Karpas-422 (cell line): ENCODE results near the gene KIRREL3. TPM values are rescaled to one million over a fixed set of nuclear protein-coding genes. Genes with fewer than 3 reads are reported as not detected.

Source experiments
- DNase-seq: peaks from one replicate; pipeline ENCODE4 v3.0.0-alpha.2; 2015
- H2AFZ ChIP-seq: fragments of 200-600 bp; sonication (generic); 2 replicates; pipeline ENCODE4 v1.6.1; 2014; ENCODE audit warnings: antibody characterized with exemption, low read length, mixed read lengths
- H3K27ac ChIP-seq: fragments of 200-600 bp; sonication (generic); 2 replicates; pipeline ENCODE4 v1.5.1; 2014; ENCODE audit warnings: mild to moderate bottlenecking, low read length, moderate library complexity
- H3K27me3 ChIP-seq: fragments of 200-600 bp; sonication (generic); 2 replicates; pipeline ENCODE4 v1.6.1; 2014; ENCODE audit warnings: low read length, mixed read lengths
- H3K36me3 ChIP-seq: fragments of 200-600 bp; sonication (generic); 2 replicates; pipeline ENCODE4 v1.6.1; 2014; ENCODE audit warnings: low read length, mixed read lengths; ENCODE audit not compliant: insufficient read depth
- H3K4me1 ChIP-seq: fragments of 200-600 bp; sonication (generic); 2 replicates; pipeline ENCODE4 v1.6.1; 2014; ENCODE audit warnings: mild to moderate bottlenecking, low read length, mixed read lengths
- H3K4me2 ChIP-seq: fragments of 200-600 bp; sonication (generic); 2 replicates; pipeline ENCODE4 v1.6.1; 2014; ENCODE audit warnings: low read length, low read depth, mild to moderate bottlenecking; ENCODE audit not compliant: poor library complexity, severe bottlenecking
- H3K4me3 ChIP-seq: fragments of 200-600 bp; sonication (generic); 2 replicates; pipeline ENCODE4 v1.5.1; 2014; ENCODE audit warnings: mild to moderate bottlenecking, antibody characterized with exemption, low read length, mixed read lengths
- H3K79me2 ChIP-seq: fragments of 200-600 bp; sonication (generic); 2 replicates; pipeline ENCODE4 v1.6.1; 2014; ENCODE audit warnings: mild to moderate bottlenecking, low read length, mixed read lengths
- H3K9ac ChIP-seq: fragments of 200-600 bp; sonication (generic); 2 replicates; pipeline ENCODE4 v1.6.0; 2014; ENCODE audit warnings: low read length
- H3K9me2 ChIP-seq: fragments of 200-600 bp; sonication (generic), shearing (Covaris generic); replicated peaks from 2 replicates; pipeline ENCODE4 v1.6.0; 2014; ENCODE audit warnings: mild to moderate bottlenecking, low read length, moderate library complexity; ENCODE audit not compliant: insufficient read depth
- H3K9me3 ChIP-seq: fragments of 300-700, 200-600 bp; sonication (generic); 2 replicates; pipeline ENCODE4 v1.6.1; 2014; ENCODE audit warnings: low read length, mixed read lengths
- H4K20me1 ChIP-seq: fragments of 200-600 bp; sonication (generic); 2 replicates; pipeline ENCODE4 v1.6.1; 2014; ENCODE audit warnings: mild to moderate bottlenecking, antibody characterized with exemption, low read length, low read depth; ENCODE audit not compliant: insufficient read depth
- total RNA-seq: library from RNA; depleted of rRNA; stranded (reverse); fragments of >200 nt; shearing (Covaris generic); gene quantifications from 2 replicates; pipeline ENCODE4 v1.2.3, GENCODE V29; 2014; ENCODE audit warnings: low replicate concordance

KIRREL3 gene
- total RNA-seq, 1 experiment from 2014 or later = not detected

- Histone ChIP-seq H3K79me2 (no peaks in the 10 kb centered on the region), H3K9me3 (no peaks in the 10 kb centered on the region), H3K9ac (no peak overlapping the region), H3K4me3 (no peak overlapping the region), H3K36me3 (no peaks in the 10 kb centered on the region; the same call in 1 of the 2 replicates), H4K20me1 (no peaks in the 10 kb centered on the region), H3K4me2 (no peak overlapping the region), H3K27ac (no peak overlapping the region), H3K27me3 (no peaks in the 10 kb centered on the region), H3K4me1 (peaks cover 39% of the 10 kb centered on the region), H2AFZ (no peak overlapping the region; the same call in 1 of the 2 replicates), H3K9me2 (no peaks in the 10 kb centered on the region)
- DNase-seq = no peak
Measured at GRCh38 chr11:126683766-126684728, 316.5 kb downstream of the KIRREL3 start.

- no peaks in the 10 kb centered on the region; the same call in 1 of the 2 replicates for H3K36me3 ChIP-seq
- no peak overlapping the region for H3K4me2 ChIP-seq
- H3K4me3 ChIP-seq = no peak overlapping the region
- no peaks in the 10 kb centered on the region for H3K79me2 ChIP-seq
- H3K9ac ChIP-seq = no peak overlapping the region
- no peak overlapping the region for H2AFZ ChIP-seq
- no peaks in the 10 kb centered on the region for H4K20me1 ChIP-seq
- no peaks in the 10 kb centered on the region for H3K9me2 ChIP-seq
- H3K27me3 ChIP-seq = no peaks in the 10 kb centered on the region
- no peaks in the 10 kb centered on the region for H3K9me3 ChIP-seq
- DNase-seq = no peak
- no peak overlapping the region for H3K27ac ChIP-seq
- peaks cover 40% of the 10 kb centered on the region for H3K4me1 ChIP-seq
Measured at GRCh38 chr11:126682590-126682989, 318.0 kb downstream of the KIRREL3 start.

- Histone ChIP-seq H3K79me2 (no peaks in the 10 kb centered on the region), H3K36me3 (no peaks in the 10 kb centered on the region), H3K9me3 (no peaks in the 10 kb centered on the region), H3K9me2 (no peaks in the 10 kb centered on the region), H2AFZ (no peak overlapping the region), H4K20me1 (no peaks in the 10 kb centered on the region), H3K4me1 (peaks cover 35% of the 10 kb centered on the region), H3K27ac (no peak overlapping the region), H3K4me2 (peak overlapping the region; percentile 24), H3K27me3 (no peaks in the 10 kb centered on the region), H3K4me3 (no peak overlapping the region), H3K9ac (no peak overlapping the region)
- DNase-seq = peak; percentile 49
Measured at GRCh38 chr11:126680700-126681099, 319.9 kb downstream of the KIRREL3 start.

GRCh38 chr11:126680131-126680530 is 320.4 kb downstream of the KIRREL3 start:
- Histone ChIP-seq H3K4me3 (no peak overlapping the region), H3K9ac (no peak overlapping the region), H3K9me3 (no peaks in the 10 kb centered on the region), H3K4me2 (no peak overlapping the region), H3K36me3 (no peaks in the 10 kb centered on the region), H3K9me2 (no peaks in the 10 kb centered on the region), H3K27me3 (no peaks in the 10 kb centered on the region), H4K20me1 (no peaks in the 10 kb centered on the region), H3K79me2 (no peaks in the 10 kb centered on the region), H2AFZ (no peak overlapping the region), H3K27ac (no peak overlapping the region), H3K4me1 (peaks cover 35% of the 10 kb centered on the region)
- DNase-seq = no peak

GRCh38 chr11:126679033-126679432 is 321.5 kb downstream of the KIRREL3 start:
- no peak for DNase-seq
- Histone ChIP-seq H3K9me2 (no peaks in the 10 kb centered on the region), H3K4me2 (no peak overlapping the region), H3K36me3 (no peaks in the 10 kb centered on the region), H2AFZ (no peak overlapping the region), H3K9ac (no peak overlapping the region), H4K20me1 (no peaks in the 10 kb centered on the region), H3K27me3 (no peaks in the 10 kb centered on the region), H3K4me3 (no peak overlapping the region), H3K79me2 (no peaks in the 10 kb centered on the region), H3K4me1 (peaks cover 35% of the 10 kb centered on the region), H3K9me3 (no peaks in the 10 kb centered on the region), H3K27ac (no peak overlapping the region)

- Histone ChIP-seq H2AFZ (no peak overlapping the region), H3K4me1 (peaks cover 29% of the 10 kb centered on the region), H3K27ac (no peak overlapping the region), H3K9me3 (no peaks in the 10 kb centered on the region), H3K9ac (no peak overlapping the region), H3K4me3 (no peak overlapping the region), H3K27me3 (no peaks in the 10 kb centered on the region), H3K79me2 (no peaks in the 10 kb centered on the region), H3K9me2 (no peaks in the 10 kb centered on the region), H3K4me2 (no peak overlapping the region), H3K36me3 (no peaks in the 10 kb centered on the region), H4K20me1 (no peaks in the 10 kb centered on the region)
- DNase-seq = no peak
Measured at GRCh38 chr11:126676536-126676935, 324.0 kb downstream of the KIRREL3 start.

GRCh38 chr11:126673319-126673718 is 327.3 kb downstream of the KIRREL3 start:
- H3K4me2 ChIP-seq = no peak overlapping the region
- no peaks in the 10 kb centered on the region for H3K27me3 ChIP-seq
- DNase-seq = no peak
- H3K36me3 ChIP-seq = no peaks in the 10 kb centered on the region
- no peak overlapping the region for H3K4me3 ChIP-seq
- no peak overlapping the region for H2AFZ ChIP-seq
- no peaks in the 10 kb centered on the region for H3K9me2 ChIP-seq
- no peaks in the 10 kb centered on the region for H4K20me1 ChIP-seq
- no peak overlapping the region for H3K9ac ChIP-seq
- no peaks in the 10 kb centered on the region for H3K79me2 ChIP-seq
- peaks cover 22% of the 10 kb centered on the region for H3K4me1 ChIP-seq
- no peak overlapping the region for H3K27ac ChIP-seq
- H3K9me3 ChIP-seq = no peaks in the 10 kb centered on the region

GRCh38 chr11:126669416-126669815 is 331.2 kb downstream of the KIRREL3 start:
- Histone ChIP-seq H2AFZ (no peak overlapping the region), H4K20me1 (no peaks in the 10 kb centered on the region), H3K4me2 (peak overlapping the region; percentile 51), H3K9me2 (no peaks in the 10 kb centered on the region), H3K9me3 (no peaks in the 10 kb centered on the region), H3K4me1 (peaks cover 18% of the 10 kb centered on the region), H3K27me3 (no peaks in the 10 kb centered on the region), H3K4me3 (no peak overlapping the region), H3K79me2 (no peaks in the 10 kb centered on the region), H3K27ac (no peak overlapping the region), H3K9ac (no peak overlapping the region), H3K36me3 (no peaks in the 10 kb centered on the region)
- DNase-seq = peak; percentile 56
